GM19193 (cell line): Measurements from ENCODE around the gene CCNQ.

ENCODE experiments used
- POLR2A ChIP-seq: IDR thresholded peaks from 4 replicates; pipeline ENCODE4 v1.6.1; 2011; ENCODE audit not compliant: insufficient read depth, insufficient read length; ENCODE audit errors: extremely low read depth

Gene CCNQ

DNA sequence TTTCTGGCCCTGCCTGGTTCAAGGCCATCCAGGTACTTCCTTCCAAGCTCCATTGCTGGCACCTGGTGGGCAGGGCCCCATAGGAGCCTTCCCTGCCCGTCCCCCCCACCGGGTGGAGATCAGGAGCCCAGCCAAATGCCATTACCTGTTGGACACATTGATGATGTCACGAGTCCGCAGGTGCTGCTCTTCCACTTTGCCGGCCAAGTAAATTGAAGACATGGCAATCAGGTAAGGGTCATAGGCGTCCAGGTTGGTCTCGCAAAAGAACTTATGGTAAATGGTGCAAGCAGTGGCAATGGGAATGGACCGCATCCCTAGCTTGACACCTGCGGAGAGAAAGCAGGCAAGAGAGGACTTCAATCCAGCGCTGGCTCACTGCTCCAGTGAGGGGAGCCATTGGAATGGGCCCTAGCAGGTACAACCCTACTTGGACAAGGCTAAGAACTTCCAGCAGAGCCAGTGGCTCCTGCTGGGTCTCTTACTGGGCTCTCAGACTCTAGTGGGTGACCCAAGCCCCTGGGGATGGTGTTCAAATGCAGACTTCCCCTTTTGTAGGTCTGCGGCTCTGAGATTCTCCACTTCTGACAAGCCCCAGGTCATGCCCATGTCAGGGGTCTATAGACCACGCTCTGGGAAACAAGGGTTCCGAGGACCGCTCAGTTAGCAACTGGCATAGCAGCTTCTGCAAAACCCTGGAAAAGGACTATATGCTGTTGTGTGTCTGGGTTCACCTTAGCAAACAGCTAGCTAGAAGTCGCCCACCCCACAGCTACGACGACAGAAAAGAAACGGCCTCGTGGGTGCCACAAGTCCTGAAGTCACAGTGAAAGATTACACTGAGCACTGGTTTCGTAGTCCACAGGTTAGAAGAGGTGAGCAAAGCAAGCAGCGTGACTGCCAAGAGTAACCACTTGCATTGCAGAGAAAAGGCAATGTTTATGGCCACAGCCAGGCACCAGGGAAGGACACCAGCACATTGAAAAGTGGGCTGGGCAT, 2.8 kb downstream of the CCNQ start:
- TF ChIP-seq POLR2A: no peak

DNA sequence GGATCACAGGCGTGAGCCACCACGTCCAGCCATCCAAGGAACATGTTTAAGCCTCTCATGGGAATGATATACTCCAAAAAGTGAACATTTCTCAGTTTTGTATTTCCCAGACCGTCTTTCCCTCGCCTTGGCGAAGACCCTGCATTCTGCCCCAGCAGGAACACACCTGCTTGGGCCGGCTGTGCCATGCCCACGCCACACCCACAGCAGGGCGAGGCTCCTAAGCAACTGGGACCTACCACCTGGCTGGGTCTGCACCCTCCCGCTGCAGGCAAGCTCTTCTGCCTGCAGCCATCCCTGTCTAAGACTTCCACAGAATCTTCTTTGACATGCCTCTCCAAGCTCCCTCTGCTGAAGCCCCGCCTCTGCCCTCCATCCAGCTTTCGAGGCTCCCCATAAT, 3.6 kb downstream of the CCNQ start:
- no peak for TF ChIP-seq POLR2A

DNA sequence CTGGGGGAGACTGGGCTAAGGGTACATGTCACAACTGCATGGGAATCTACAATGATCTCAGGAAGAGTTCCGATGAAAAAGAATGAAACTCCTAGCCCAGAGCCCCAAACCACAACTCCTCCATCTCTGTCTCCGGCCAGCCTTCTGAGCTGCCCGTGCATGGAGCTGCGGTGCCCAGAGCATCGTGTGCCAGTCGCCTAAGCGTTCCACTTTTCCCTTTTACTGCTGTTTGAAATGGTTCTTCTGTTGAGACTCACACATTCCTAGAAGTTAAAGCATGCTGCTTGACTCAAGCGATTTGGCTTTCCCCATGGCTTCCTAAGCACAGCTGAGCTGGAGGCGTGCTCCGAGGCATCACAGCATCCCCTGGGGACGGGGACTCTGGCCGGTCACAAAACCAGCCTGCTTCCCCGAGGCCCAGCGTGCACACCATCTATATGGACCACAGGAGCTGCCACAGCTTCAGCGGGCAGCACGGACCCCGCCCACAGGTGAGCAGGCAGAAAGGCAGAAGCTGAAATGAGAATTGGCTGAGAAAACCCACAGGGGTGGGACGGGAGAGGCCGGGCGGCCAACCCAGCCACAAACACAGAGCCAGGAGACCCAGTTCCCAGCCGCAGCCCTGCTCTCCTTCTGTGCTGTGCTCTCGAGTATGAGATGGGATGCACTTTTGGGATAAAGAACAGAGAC, 5.0 kb downstream of the CCNQ start:
- no peak for TF ChIP-seq POLR2A

DNA sequence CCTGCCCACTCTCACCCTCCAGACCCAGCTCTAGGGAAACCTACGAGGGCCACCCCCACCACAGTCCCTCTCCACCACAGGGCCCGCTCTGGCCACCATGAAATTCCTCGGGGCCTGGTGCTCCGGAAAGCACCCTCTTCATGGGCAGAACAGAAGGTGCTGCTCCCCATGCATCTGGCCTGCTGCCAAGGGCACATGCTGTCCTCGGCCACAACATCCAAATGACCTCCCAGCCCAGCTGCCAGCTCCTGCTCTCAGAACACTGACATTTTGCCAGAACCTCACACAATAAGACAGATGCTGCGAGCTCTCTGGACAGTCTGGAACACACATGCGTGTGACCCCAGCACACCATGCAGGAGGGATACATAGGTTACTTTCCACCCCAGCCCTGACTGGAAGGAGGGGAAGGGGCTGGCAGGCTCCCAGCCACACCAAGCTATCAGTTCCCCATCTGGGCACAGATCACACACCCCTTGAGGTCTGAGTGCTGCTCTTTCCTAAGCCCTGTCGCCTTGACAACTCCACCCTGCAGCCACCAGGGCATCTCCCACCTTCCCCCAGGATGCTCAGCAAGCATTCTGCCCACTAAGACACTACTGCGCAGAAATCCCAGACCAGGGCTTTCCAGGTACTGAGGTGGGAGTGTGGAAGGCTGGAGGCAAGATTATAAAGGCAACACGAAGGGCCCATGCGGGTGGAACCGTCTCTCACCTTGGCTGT, 5.8 kb downstream of the CCNQ start:
- TF ChIP-seq POLR2A: no peak

DNA sequence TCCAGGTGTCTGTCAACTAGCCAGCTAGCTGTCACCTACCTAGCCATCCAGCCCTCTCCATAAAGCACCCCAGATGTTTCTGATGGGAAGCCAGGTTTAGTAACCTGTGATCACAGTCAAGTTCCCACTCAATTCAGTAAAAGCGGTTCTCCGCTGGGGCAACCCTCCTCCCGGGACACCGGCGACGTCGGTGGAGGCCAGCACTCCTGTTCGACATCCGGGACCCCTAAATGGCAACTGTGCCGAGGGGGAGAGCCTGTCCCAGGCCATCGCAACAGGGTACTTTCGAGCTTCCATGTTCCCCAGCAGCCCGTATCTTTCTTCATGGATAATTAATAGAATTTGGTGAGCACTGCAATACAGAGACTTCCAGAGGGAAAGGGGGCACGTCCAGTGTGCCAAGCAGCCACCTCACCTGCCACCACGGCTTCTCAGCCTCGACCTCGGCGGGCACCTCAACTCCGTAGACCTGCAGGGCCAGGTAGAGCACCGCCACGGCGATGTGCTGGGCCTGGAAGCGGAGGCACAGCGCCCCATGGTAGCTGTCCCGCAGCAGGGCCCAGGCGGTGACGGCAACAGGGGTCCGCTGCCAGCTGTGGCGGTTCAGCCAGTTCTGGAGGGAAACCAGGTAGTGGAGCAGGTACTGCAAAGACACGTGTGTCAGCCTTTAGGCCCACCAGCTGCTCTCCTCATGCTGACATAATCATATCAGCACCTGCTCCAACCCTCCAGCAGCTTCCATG, 6.7 kb downstream of the CCNQ start:
- TF ChIP-seq POLR2A: no peak

DNA sequence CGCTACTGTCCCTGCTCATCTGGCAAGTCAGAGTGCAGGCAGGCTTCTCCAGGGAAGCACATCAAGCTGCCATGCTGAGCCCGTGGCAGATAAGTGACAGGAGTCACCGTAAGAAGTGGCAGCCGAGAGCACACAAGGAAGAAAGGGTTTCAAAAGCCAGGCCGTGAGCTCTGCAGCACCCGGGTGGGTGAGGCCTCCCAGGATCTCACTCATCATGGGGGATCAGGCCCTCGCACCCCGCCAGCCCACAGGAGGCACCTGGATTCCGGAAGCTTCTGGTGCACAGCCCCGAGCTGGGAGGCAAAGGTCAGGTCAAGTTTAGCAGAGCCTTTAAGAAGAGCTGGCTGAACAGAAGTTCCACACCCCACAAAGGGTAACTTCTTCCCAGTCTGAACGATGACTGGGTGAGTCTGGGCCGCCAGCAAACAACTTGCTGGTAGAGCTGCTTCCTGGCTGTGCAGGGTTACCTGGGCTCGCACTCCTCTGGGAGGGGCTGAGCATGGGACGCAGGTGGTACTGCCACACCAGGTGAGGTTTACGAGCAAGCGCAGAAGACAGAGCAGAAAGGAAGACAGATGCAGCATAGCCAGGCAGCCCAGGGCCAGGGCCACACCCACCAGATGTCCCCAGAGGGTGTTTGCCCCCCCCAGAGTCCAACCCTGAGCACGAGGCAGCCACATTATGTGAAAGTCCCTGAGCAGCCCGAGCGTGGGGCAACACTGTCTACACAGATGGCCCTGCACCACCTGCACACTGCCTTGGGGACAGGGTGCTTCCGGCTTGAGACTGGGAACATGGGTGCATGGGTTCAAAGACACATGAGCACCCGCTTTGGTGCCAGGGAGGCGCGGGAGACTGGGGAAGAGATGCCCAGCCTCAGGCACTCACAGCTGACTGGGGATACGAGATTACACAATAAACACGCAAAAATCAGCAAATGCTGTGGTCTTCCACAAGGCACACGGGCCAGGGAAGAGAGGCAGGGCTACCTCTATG, 7.7 kb downstream of the CCNQ start:
- no peak for TF ChIP-seq POLR2A

DNA sequence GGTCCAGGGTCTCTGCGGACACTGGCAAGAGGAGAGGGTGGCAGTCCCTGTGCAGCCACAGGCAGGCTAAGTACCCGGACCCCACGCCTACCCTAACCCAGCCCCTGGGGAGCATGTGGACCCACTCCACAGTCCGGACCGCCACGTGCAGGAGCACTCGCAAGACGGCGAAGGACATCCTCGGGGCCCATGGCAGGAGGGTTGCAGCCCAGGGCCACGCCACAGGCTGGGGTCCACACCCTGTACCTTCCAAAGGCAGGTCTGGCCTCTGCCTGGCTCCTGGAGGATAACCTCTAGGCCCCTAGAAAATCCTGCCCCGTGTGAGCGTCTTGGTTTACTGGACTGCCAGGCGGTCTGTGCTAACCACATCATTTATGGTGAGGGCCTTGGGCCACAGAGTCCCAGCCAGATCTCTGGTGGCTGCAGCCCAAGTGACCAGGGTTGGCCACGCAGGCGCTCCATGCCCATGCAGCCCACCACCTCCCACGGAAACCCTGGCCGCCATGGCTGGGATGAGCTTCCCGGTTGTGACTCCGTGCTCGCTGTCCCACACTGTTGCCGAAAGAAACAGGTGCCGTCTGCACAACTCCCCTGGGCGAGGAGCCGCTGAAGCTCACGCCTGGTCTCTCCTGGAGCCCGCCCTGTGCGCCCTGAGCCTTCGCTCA, 10.0 kb downstream of the CCNQ start:
- no peak for TF ChIP-seq POLR2A

DNA sequence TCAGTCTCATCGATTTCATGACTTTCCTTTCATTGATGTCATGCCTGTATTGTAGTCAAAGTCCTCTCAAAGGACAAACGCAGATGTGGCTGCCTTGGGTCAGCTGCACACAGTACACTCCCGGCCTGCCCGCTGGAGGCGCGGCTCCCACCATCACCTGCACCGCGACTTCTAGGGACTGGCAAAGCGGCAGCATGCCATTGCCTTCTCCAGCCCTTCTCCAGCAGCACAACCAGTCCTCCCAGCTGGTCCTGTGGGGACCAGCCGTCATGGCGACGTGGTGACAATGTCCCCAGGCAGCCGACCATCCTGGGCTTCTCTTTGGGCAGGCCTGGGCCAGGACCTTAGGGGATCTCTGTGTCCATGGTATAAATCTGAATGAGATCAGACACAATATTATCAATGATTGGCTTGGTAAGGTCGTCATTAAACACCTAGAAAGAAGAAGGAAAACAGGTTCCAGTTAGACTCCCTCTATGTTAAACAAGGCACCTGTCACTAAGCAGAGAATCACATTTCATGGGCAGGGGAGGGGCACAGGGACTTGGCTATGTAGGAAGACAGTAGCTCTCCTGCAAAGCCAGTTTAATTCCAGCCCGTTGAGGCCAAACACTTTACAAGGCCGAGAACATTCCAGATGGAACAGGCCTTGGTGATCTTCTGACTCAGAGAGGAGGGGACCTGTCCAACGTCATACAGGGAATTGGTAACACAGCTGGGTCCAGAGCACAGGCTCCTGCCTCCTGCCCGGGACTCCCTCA, 10.7 kb downstream of the CCNQ start:
- TF ChIP-seq POLR2A: no peak

DNA sequence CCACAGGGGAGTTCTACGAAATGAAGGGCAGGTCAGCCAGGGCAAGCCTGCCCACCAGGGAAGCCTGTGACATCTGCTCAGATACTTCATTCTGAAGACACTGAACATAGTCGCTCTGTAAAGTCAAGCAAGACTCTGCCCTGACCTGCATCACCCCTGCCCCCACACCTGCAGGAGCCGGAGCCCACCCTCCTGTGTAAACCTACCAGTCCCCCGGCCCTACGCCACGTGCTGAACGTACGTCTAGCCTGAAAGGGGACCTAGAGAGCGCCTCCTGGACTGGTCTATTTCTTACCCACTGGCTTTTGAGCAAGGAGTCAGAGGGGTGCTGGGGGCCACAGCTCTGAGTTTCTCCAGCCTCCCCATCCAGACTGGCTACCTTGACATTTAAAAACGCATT, 11.6 kb downstream of the CCNQ start:
- TF ChIP-seq POLR2A: no peak

DNA sequence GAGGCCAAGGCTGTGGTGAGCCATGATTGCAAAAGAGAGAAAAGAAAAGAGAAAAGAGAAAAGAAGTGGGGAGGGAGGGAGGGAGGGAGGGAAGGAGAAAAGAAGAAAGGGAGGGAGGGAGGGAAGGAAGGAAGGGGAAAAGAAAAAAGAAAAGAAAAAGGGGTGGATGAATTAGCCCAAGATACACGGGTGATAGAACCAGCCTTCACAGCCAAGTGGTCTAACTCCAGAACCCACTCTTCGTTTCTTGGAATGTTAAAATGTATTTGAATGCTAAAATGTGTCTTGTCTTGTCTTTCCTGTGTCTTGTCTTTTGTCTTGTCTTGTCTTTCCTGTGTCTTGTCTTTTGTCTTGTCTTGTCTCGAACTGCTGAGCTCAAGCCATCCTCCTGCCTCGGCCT, 13.1 kb downstream of the CCNQ start:
- TF ChIP-seq POLR2A: no peak

DNA sequence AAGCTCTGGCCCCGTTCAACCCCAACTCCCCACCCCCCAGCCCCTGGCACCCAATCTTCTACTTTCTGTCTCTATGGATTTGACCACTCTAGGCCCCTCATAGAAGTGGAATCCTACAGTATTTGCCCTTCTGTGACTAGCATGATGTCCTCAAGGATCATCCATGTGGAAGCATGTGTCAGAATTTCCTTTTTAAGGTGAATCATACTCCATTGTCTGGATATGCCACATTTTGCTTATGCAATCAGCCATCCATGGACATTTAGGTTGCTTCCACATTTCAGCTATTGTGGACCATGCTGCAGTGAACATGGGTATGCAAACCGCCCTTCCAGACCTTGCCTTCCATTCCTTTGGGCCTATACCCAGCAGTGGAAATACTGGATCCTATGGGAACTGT, 15.5 kb downstream of the CCNQ start:
- no peak for TF ChIP-seq POLR2A

DNA sequence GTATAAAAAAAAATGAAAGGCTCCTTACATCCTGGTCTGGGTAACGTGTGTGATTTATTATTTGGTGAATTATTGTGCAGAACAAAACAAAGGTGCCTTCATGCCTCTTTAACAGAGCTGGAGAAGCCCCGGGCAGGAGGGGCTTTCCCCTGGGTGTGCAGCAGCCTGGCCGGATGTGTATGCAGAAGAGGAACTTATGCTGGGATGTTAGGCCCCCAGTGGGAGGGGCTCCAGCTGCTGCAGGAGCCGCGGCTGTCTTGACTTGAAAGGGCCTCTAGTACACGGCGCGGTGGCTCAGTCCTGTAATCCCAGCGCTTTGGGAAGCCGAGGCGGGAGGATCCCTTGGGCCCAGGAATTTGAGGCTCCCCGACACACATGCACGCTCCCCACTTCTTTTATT, 16.0 kb downstream of the CCNQ start:
- no peak for TF ChIP-seq POLR2A
